Stimulated activated CD8-positive, alpha-beta memory T cell treated with anti-CD3 and anti-CD28 coated beads, Interleukin-7, amount 100 ng/mL, for 24 hours (primary cell): ENCODE results near the gene FAM236C.
"Not testable (repeated sequence)": the region's sequence is repeated elsewhere in the genome, so short reads cannot be mapped to it uniquely, and the experiment has no call there.

Experiments used
- DNase-seq: peaks from one replicate; pipeline ENCODE4 v3.0.0-alpha.2; 2020; ENCODE audit warnings: low read depth

The FAM236C gene

GRCh38 chrX:72912315-72912714 is at the start of gene FAM236C:
TSS of gene FAM236C (plus strand) at chrX:72912615. CDS start at chrX:72912715, 100 bp downstream.
- DNase-seq: not testable (repeated sequence)

- DNase-seq: not testable (repeated sequence)
Measured at GRCh38 chrX:72882898-72883297, 29.5 kb upstream of the FAM236C start.

- not testable (repeated sequence) for DNase-seq
Measured at GRCh38 chrX:72889740-72890139, 22.7 kb upstream of the FAM236C start.

GRCh38 chrX:72916096-72916495 is 3.7 kb downstream of the FAM236C start:
- not testable (repeated sequence) for DNase-seq

- DNase-seq: not testable (repeated sequence)
Measured at GRCh38 chrX:72932283-72932682, 19.9 kb downstream of the FAM236C start.

GRCh38 chrX:72936455-72936854 is 24.0 kb downstream of the FAM236C start:
- DNase-seq: not testable (repeated sequence)

GRCh38 chrX:72936882-72937455 is 24.6 kb downstream of the FAM236C start:
- DNase-seq: not testable (repeated sequence)

- DNase-seq: not testable (repeated sequence)
Measured at GRCh38 chrX:72937906-72938305, 25.5 kb downstream of the FAM236C start, which contains the start of gene FAM236A. TSS of gene FAM236A (plus strand) at chrX:72938206. CDS start at chrX:72938263, 57 bp downstream.

GRCh38 chrX:72942272-72942671 is 29.9 kb downstream of the FAM236C start:
- DNase-seq: not testable (repeated sequence)

GRCh38 chrX:72943035-72943818 is 30.8 kb downstream of the FAM236C start:
- not testable (repeated sequence) for DNase-seq

- not testable (repeated sequence) for DNase-seq
Measured at GRCh38 chrX:72943819-72944169, 31.4 kb downstream of the FAM236C start, which contains the start of gene DMRTC1. TSS of gene DMRTC1 (minus strand) at chrX:72943837. CDS start at chrX:72875694, 68,143 bp downstream.

- not testable (repeated sequence) for DNase-seq
Measured at GRCh38 chrX:72959971-72960370, 47.6 kb downstream of the FAM236C start.
